ENCODE data around the gene PSMD6. TPM values are rescaled to one million over a fixed set of nuclear protein-coding genes. Genes with fewer than 3 reads are reported as not detected.

Gene PSMD6
- total RNA-seq, 1 experiment from 2014 or later: 78.7 TPM

DNA sequence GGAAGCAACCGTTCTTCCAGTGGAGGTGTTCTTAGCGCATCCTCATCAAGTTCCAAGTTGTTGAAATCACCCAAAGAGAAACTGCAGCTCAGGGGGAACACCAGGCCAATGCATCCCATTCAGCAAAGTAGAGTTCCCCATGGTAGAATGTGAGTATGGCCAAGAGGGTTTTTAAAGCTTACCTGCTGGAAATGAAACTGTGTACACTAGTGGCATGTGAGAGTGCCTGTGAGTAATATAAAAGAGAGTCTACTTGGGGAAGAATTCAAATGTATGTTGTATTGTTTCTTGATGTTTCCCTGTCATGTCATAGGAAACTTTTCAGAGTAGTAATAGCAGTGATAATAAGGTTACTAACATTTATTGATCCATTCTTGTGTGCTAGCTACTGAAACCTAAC, 43.3 kb downstream of the PSMD6 start:
- H4K20me1 ChIP-seq (ENCODE audit: insufficient read depth): no peaks in the 10 kb centered on the region; the same call in 1 of the 2 replicates
- no peak for DNase-seq (ENCODE audit: low read depth, low spot score)
- H3K4me3 ChIP-seq (replicated peaks in 1 of 2; ENCODE audit: low read depth in 1 of 2, low read length in 2 of 2): no peak overlapping the region
- H3K9me3 ChIP-seq (ENCODE audit: control insufficient read depth in 1 of 2, insufficient read depth in 1 of 2, low read depth in 1 of 2, low read length in 2 of 2): no peaks in the 10 kb centered on the region
- TF ChIP-seq, protein P1, sequence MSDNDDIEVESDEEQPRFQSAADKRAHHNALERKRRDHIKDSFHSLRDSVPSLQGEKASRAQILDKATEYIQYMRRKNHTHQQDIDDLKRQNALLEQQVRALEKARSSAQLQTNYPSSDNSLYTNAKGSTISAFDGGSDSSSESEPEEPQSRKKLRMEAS (IDR thresholded peaks at IDR 0.05): no peak
- no peak for TF ChIP-seq JUND (IDR thresholded peaks at IDR 0.05)
- TF ChIP-seq, protein P2, sequence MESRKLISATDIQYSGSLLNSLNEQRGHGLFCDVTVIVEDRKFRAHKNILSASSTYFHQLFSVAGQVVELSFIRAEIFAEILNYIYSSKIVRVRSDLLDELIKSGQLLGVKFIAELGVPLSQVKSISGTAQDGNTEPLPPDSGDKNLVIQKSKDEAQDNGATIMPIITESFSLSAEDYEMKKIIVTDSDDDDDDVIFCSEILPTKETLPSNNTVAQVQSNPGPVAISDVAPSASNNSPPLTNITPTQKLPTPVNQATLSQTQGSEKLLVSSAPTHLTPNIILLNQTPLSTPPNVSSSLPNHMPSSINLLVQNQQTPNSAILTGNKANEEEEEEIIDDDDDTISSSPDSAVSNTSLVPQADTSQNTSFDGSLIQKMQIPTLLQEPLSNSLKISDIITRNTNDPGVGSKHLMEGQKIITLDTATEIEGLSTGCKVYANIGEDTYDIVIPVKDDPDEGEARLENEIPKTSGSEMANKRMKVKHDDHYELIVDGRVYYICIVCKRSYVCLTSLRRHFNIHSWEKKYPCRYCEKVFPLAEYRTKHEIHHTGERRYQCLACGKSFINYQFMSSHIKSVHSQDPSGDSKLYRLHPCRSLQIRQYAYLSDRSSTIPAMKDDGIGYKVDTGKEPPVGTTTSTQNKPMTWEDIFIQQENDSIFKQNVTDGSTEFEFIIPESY (IDR thresholded peaks at IDR 0.05; ENCODE audit: extremely low read depth, insufficient replicate concordance, low read length): no peak
- no peak for TF ChIP-seq POLR2AphosphoS5 (IDR thresholded peaks at IDR 0.05; ENCODE audit: low read depth, low read length)
- TF ChIP-seq TCF7L2 (IDR thresholded peaks at IDR 0.05; ENCODE audit: borderline replicate concordance, extremely low read depth, insufficient read depth, insufficient read length): no peak
- TF ChIP-seq CBX3 (IDR thresholded peaks at IDR 0.05; ENCODE audit: low read depth): no peak
- TF ChIP-seq POLR2A (IDR thresholded peaks at IDR 0.05; ENCODE audit: borderline replicate concordance, extremely low read depth, insufficient read depth, insufficient read length): no peak
- TF ChIP-seq EZH2phosphoT487 (IDR thresholded peaks at IDR 0.05; ENCODE audit: borderline replicate concordance): no peak
- no peak for TF ChIP-seq EGR1 (IDR thresholded peaks at IDR 0.05; ENCODE audit: low read depth)
- TF ChIP-seq CEBPB (IDR thresholded peaks at IDR 0.05; ENCODE audit: low read depth): no peak
- TF ChIP-seq ELF1 (IDR thresholded peaks at IDR 0.05; ENCODE audit: borderline replicate concordance, low read depth): no peak
- no peak for TF ChIP-seq SRF (IDR thresholded peaks at IDR 0.05; ENCODE audit: low read depth)
- TF ChIP-seq, protein P3, sequence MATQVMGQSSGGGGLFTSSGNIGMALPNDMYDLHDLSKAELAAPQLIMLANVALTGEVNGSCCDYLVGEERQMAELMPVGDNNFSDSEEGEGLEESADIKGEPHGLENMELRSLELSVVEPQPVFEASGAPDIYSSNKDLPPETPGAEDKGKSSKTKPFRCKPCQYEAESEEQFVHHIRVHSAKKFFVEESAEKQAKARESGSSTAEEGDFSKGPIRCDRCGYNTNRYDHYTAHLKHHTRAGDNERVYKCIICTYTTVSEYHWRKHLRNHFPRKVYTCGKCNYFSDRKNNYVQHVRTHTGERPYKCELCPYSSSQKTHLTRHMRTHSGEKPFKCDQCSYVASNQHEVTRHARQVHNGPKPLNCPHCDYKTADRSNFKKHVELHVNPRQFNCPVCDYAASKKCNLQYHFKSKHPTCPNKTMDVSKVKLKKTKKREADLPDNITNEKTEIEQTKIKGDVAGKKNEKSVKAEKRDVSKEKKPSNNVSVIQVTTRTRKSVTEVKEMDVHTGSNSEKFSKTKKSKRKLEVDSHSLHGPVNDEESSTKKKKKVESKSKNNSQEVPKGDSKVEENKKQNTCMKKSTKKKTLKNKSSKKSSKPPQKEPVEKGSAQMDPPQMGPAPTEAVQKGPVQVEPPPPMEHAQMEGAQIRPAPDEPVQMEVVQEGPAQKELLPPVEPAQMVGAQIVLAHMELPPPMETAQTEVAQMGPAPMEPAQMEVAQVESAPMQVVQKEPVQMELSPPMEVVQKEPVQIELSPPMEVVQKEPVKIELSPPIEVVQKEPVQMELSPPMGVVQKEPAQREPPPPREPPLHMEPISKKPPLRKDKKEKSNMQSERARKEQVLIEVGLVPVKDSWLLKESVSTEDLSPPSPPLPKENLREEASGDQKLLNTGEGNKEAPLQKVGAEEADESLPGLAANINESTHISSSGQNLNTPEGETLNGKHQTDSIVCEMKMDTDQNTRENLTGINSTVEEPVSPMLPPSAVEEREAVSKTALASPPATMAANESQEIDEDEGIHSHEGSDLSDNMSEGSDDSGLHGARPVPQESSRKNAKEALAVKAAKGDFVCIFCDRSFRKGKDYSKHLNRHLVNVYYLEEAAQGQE (IDR thresholded peaks at IDR 0.05; ENCODE audit: low read depth): no peak
- TF ChIP-seq FOSL1 (IDR thresholded peaks at IDR 0.05; ENCODE audit: low read depth): no peak
- no peak for TF ChIP-seq EZH2 (IDR thresholded peaks at IDR 0.05)
- TF ChIP-seq SIN3A (IDR thresholded peaks at IDR 0.05; ENCODE audit: low read depth): no peak
- TF ChIP-seq ZFX (IDR thresholded peaks at IDR 0.05): no peak
- TF ChIP-seq, protein P4, sequence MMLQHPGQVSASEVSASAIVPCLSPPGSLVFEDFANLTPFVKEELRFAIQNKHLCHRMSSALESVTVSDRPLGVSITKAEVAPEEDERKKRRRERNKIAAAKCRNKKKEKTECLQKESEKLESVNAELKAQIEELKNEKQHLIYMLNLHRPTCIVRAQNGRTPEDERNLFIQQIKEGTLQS (IDR thresholded peaks at IDR 0.05): no peak
- no peak overlapping the region for H3K4me2 ChIP-seq (ENCODE audit: low read length)
- no peaks in the 10 kb centered on the region for H3K27me3 ChIP-seq (ENCODE audit: insufficient read depth, low read length)
- RAD21 ChIA-PET (ENCODE audit: low non-redundant PET in 1 of 2, low total read pairs in 2 of 2, uncharacterized antibody in 2 of 2, unreplicated experiment in 2 of 2): no interaction called here
- ATAC-seq: no peak
- BruUV-seq (replicated peaks): no TSS peak
- peaks cover 4% of the 10 kb centered on the region for H3K79me2 ChIP-seq (ENCODE audit: insufficient read depth, low read length)
- POLR2A ChIA-PET: no interaction called here
- no peaks in the 10 kb centered on the region for H3K9me2 ChIP-seq (ENCODE audit: insufficient read depth)
- intact Hi-C loops (cut with micrococcal nuclease): no loop called here
- H3K36me3 ChIP-seq (ENCODE audit: control insufficient read depth in 1 of 2, insufficient read depth in 2 of 2, low read length in 2 of 2): peaks cover 3 to 12% of the 10 kb centered on the region in 2 experiments; a peak in 2 of 4 replicates
- no peak overlapping the region for H3K9ac ChIP-seq (ENCODE audit: low read length)
- H3K27ac ChIP-seq (ENCODE audit: low read depth, low read length): no peak overlapping the region
- no peaks in the 10 kb centered on the region for H3K4me1 ChIP-seq (ENCODE audit: control insufficient read depth in 1 of 2, insufficient read depth in 2 of 2, low read length in 2 of 2)
- H2AFZ ChIP-seq (ENCODE audit: low read depth, low read length, poor library complexity, severe bottlenecking): no peak overlapping the region
- CTCF ChIA-PET: interaction anchor here (1.5 kb wide), 1 partner anchor 14 kb away, joined by 3 read pairs; no protein-coding TSS in a partner anchor

Measured in HCT116 (cell line).